Endothelial cell of umbilical vein (primary cell): ENCODE data around the gene KDM7A. TPM values are rescaled to one million over a fixed set of nuclear protein-coding genes. Genes with fewer than 3 reads are reported as not detected.

ENCODE experiments used
- BruUV-seq: library from RNA; stranded (reverse); fragments of 400-500 nt; replicated peaks from 2 replicates; lab custom pipeline; 2021; lab: Mats Ljungman, UMichigan
- CTCF ChIA-PET: fragments of 300-600, 350-600 bp; sonication (Branson Sonifier 250); formaldehyde crosslinking; loops from one replicate; lab custom pipeline; 2021; ENCODE audit warnings: antibody characterized with exemption, inconsistent platforms; lab: Charles Lee
- POLR2A ChIA-PET: fragments of 300-600, 350-600 bp; sonication (Branson Sonifier 250); formaldehyde crosslinking; loops from one replicate; lab custom pipeline; 2021; ENCODE audit warnings: antibody characterized with exemption, inconsistent platforms; lab: Charles Lee
- DNase-seq: peaks from one replicate; pipeline ENCODE4 v3.0.0-alpha.2; 2011; ENCODE audit warnings: low read depth, low spot score
- FAIRE-seq: peaks from 2 replicates; lab custom pipeline; 2011; peaks lifted over from hg19 to GRCh38; lab: Jason Lieb, UNC
- H2AFZ ChIP-seq: 2 replicates; pipeline ENCODE4 v1.6.0; 2012; ENCODE audit warnings: low read depth, low read length, control low read depth, inconsistent platforms
- H3K27ac ChIP-seq: 2 replicates; pipeline ENCODE4 v1.5.1; 2011; ENCODE audit warnings: low read depth, mild to moderate bottlenecking, control low read depth, low read length, moderate library complexity; ENCODE audit not compliant: insufficient read depth
- H3K27me3 ChIP-seq, 2 experiments: 2 replicates each; pipeline versions ENCODE4 v1.6.0 to v1.6.1; 2011; ENCODE audit warnings: low read length in 2 of 2, mixed read lengths in 1 of 2; ENCODE audit not compliant: control insufficient read depth in 2 of 2, insufficient read depth in 2 of 2
- H3K36me3 ChIP-seq, 2 experiments: 2 replicates in 1 of 2; 3 replicates in 1 of 2; pipeline ENCODE4 v1.5.1; 2011; ENCODE audit warnings: low read length in 2 of 2, mild to moderate bottlenecking in 1 of 2, moderate library complexity in 1 of 2; ENCODE audit not compliant: control insufficient read depth in 2 of 2, insufficient read depth in 2 of 2; ENCODE audit errors: extremely low read depth in 1 of 2
- H3K4me1 ChIP-seq: 3 replicates; pipeline ENCODE4 v1.5.1; 2011; ENCODE audit warnings: mild to moderate bottlenecking, low read length; ENCODE audit not compliant: control insufficient read depth, insufficient read depth; ENCODE audit errors: extremely low read depth
- H3K4me2 ChIP-seq: 2 replicates; pipeline ENCODE4 v1.6.1; 2011; ENCODE audit warnings: low read length, control low read depth, mixed read lengths; ENCODE audit not compliant: insufficient read depth
- H3K4me3 ChIP-seq, 3 experiments: fragments of 200-600 bp in 1 of 3; sonication (generic), shearing (Covaris generic) in 1 of 3; replicated peaks in 1 of 3; 2 replicates each; pipeline ENCODE4 v1.5.1; 2011 to 2016; ENCODE audit warnings: control low read depth in 3 of 3, low read length in 3 of 3, mild to moderate bottlenecking in 2 of 3, inconsistent platforms in 1 of 3, low read depth in 1 of 3, moderate library complexity in 1 of 3; ENCODE audit not compliant: insufficient read depth in 1 of 3
- H3K79me2 ChIP-seq: 2 replicates; pipeline ENCODE4 v1.6.0; 2012; ENCODE audit warnings: low read length, inconsistent platforms; ENCODE audit not compliant: control insufficient read depth, insufficient read depth
- H3K9ac ChIP-seq: replicated peaks from 2 replicates; pipeline ENCODE3; 2011; ENCODE audit warnings: low read length, control low read depth; ENCODE audit not compliant: insufficient read depth; ENCODE audit errors: extremely low read depth
- H3K9me1 ChIP-seq: replicated peaks from 3 replicates; pipeline ENCODE4 v1.6.0; 2011; ENCODE audit warnings: mild to moderate bottlenecking, low read length; ENCODE audit not compliant: control insufficient read depth, insufficient read depth; ENCODE audit errors: extremely low read depth
- H3K9me3 ChIP-seq: replicated peaks from 2 replicates; pipeline ENCODE4 v1.5.1; 2012; ENCODE audit warnings: low read length, inconsistent platforms; ENCODE audit not compliant: control insufficient read depth, insufficient read depth
- H4K20me1 ChIP-seq: replicated peaks from 2 replicates; pipeline ENCODE3; 2011; ENCODE audit warnings: mild to moderate bottlenecking, low read length; ENCODE audit not compliant: control insufficient read depth, insufficient read depth; ENCODE audit errors: extremely low read depth
- CTCF ChIP-seq, 2 donors: IDR thresholded peaks; 1 replicate in 1 of 2; 2 replicates in 1 of 2; pipeline ENCODE4 v1.5.1; 2011; ENCODE audit warnings: low read length in 2 of 2, mild to moderate bottlenecking in 2 of 2, moderate library complexity in 2 of 2, control low read depth in 1 of 2, inconsistent platforms in 1 of 2, low read depth in 1 of 2; ENCODE audit not compliant: insufficient read depth in 1 of 2; ENCODE audit errors: extremely low read depth in 1 of 2
- EZH2 ChIP-seq: IDR thresholded peaks from 2 replicates; pipeline ENCODE4 v1.6.1; 2012; ENCODE audit warnings: borderline replicate concordance, low read depth, mild to moderate bottlenecking, moderate library complexity, low read length, inconsistent platforms; ENCODE audit not compliant: severe bottlenecking
- FOS ChIP-seq: IDR thresholded peaks from 2 replicates; pipeline ENCODE4 v1.6.1; 2011; ENCODE audit warnings: mild to moderate bottlenecking, low read length, moderate library complexity, borderline replicate concordance; ENCODE audit not compliant: insufficient read depth
- JUN ChIP-seq: IDR thresholded peaks from 2 replicates; pipeline ENCODE4 v1.6.1; 2011; ENCODE audit warnings: borderline replicate concordance, low read depth; ENCODE audit not compliant: insufficient read length, insufficient read depth
- MAX ChIP-seq: IDR thresholded peaks from 2 replicates; pipeline ENCODE4 v1.6.1; 2011; ENCODE audit not compliant: insufficient read depth, insufficient read length
- MYC ChIP-seq: IDR thresholded peaks from one replicate; pipeline ENCODE4 v1.6.1; 2011; ENCODE audit warnings: mild to moderate bottlenecking, low read depth, low read length
- POLR2A ChIP-seq: IDR thresholded peaks from 2 replicates; pipeline ENCODE4 v1.6.1; 2012; ENCODE audit warnings: low read depth, mild to moderate bottlenecking, control low read depth, low read length
- POLR2AphosphoS5 ChIP-seq: IDR thresholded peaks from 2 replicates; pipeline ENCODE4 v1.6.1; 2012; ENCODE audit warnings: low read depth, mild to moderate bottlenecking, control low read depth, low read length, moderate library complexity; ENCODE audit not compliant: insufficient read depth
- dilution Hi-C: fragments of 300-500 bp; cut with MboI; formaldehyde crosslinking; loops from one replicate; pipeline ENCODE4 v1.15.0; 2019; ENCODE audit warnings: low sequenced_read_pairs; ENCODE audit not compliant: extremely low pct_ligation_motif_present
- intact Hi-C: fragments of 100-400 bp; cut with micrococcal nuclease; formaldehyde crosslinking; loops from one replicate; pipeline ENCODE4 v1.10.0; 2022
- polyA plus RNA-seq, 4 experiments: library from polyadenylated mRNA; depleted of rRNA in 3 of 4; stranded (reverse) in 3 of 4; unstranded in 1 of 4; fragments of >200 nt; gene quantifications; 2 replicates each; pipeline versions ENCODE4 v1.2.1 to v1.2.3, GENCODE V29; 2011 to 2012; ENCODE audit warnings: missing spikeins in 1 of 4
- total RNA-seq: library from RNA; stranded (reverse); gene quantifications from 2 replicates; pipeline ENCODE4 v1.2.3, GENCODE V29; 2021

KDM7A gene
- total and polyA plus RNA-seq, 2 donors (not counting 3 experiments of a cell fraction or from before 2014, with no cell fraction given), result 2.4 to 7.3 TPM

- Histone ChIP-seq H3K27me3 (no peaks in the 10 kb centered on the region), H3K9me1 (no peaks in the 10 kb centered on the region), H3K4me3 (no peak overlapping the region), H3K9me3 (no peaks in the 10 kb centered on the region), H3K4me2 (no peak overlapping the region), H4K20me1 (no peaks in the 10 kb centered on the region), H3K36me3 (no peaks in the 10 kb centered on the region), H3K9ac (no peak overlapping the region), H2AFZ (no peak overlapping the region), H3K4me1 (peaks cover 4% of the 10 kb centered on the region), H3K27ac (no peak overlapping the region), H3K79me2 (peaks cover 11% of the 10 kb centered on the region)
- ChIA-PET POLR2A (no interaction called here), CTCF (no interaction called here)
- no peak for TF ChIP-seq CTCF (IDR thresholded peaks at IDR 0.05; ENCODE audit: extremely low read depth in 1 of 2, insufficient read depth in 1 of 2, low read depth in 1 of 2, low read length in 2 of 2)
- no peak for TF ChIP-seq EZH2
- no peak for TF ChIP-seq MYC
- no peak for TF ChIP-seq JUN
- no peak for TF ChIP-seq FOS
- no peak for TF ChIP-seq POLR2AphosphoS5
- no peak for TF ChIP-seq MAX
- TF ChIP-seq POLR2A, result no peak
- DNase-seq, result no peak
- FAIRE-seq, result no peak
- no TSS peak for BruUV-seq
- dilution Hi-C loops (no loop called here), intact Hi-C loops (no loop called here)
Observed at GRCh38 chr7:140161047-140161446, 15.7 kb downstream of the KDM7A start.
